Measurements from ENCODE around the gene PRKCZ. TPM values are rescaled to one million over a fixed set of nuclear protein-coding genes. Genes with fewer than 3 reads are reported as not detected.
"Not testable (repeated sequence)": the region's sequence is repeated elsewhere in the genome, so short reads cannot be mapped to it uniquely, and the experiment has no call there.

The PRKCZ gene
- total RNA-seq, 6 experiments from 2014 or later = 0.55 to 1.4 (median 0.95) TPM

- DNase-seq = no peak
Observed at GRCh38 chr1:2110191-2110737, 60.1 kb downstream of the PRKCZ start.

GRCh38 chr1:2110738-2111673 lies 60.8 kb downstream of the PRKCZ start:
- DNase-seq = no peak
- Mint-ChIP-seq H3K36me3 (ENCODE audit: low read depth) (no peaks in the 10 kb centered on the region), H3K9me3 (no peaks in the 10 kb centered on the region), H3K27ac (no peak overlapping the region), H3K4me3 (no peak overlapping the region), H3K4me1 (ENCODE audit: low read depth) (0 out of 2 replicates have a peak, but pooled peaks cover 3% of the 10 kb centered on the region), H3K27me3 (ENCODE audit: insufficient read depth) (peaks cover 34% of the 10 kb centered on the region)
- TF ChIP-seq CTCF (IDR thresholded peaks at IDR 0.05) = no peak

More at GRCh38 chr1:2110191-2110737, 60.1 kb downstream of the PRKCZ start:
- peaks cover 28% of the 10 kb centered on the region for H3K27me3 Mint-ChIP-seq (ENCODE audit: insufficient read depth)
- TF ChIP-seq CTCF (IDR thresholded peaks at IDR 0.05) = no peak
- H3K4me3 Mint-ChIP-seq = no peak overlapping the region
- no peaks in the 10 kb centered on the region for H3K4me1 Mint-ChIP-seq (ENCODE audit: low read depth)
- H3K9me3 Mint-ChIP-seq = no peaks in the 10 kb centered on the region
- no peaks in the 10 kb centered on the region for H3K36me3 Mint-ChIP-seq (ENCODE audit: low read depth)
- H3K27ac Mint-ChIP-seq = no peak overlapping the region

GRCh38 chr1:2111674-2112035 lies 61.4 kb downstream of the PRKCZ start:
- Mint-ChIP-seq H3K27me3 (ENCODE audit: insufficient read depth) (peaks cover 38% of the 10 kb centered on the region), H3K4me1 (ENCODE audit: low read depth) (0 out of 2 replicates have a peak, but pooled peaks cover 5% of the 10 kb centered on the region), H3K9me3 (no peaks in the 10 kb centered on the region), H3K4me3 (no peak overlapping the region), H3K36me3 (ENCODE audit: low read depth) (no peaks in the 10 kb centered on the region), H3K27ac (no peak overlapping the region)
- DNase-seq = no peak
- TF ChIP-seq CTCF (IDR thresholded peaks at IDR 0.05) = no peak

- H3K27me3 Mint-ChIP-seq (ENCODE audit: insufficient read depth) = peaks cover 39% of the 10 kb centered on the region
- TF ChIP-seq CTCF (IDR thresholded peaks at IDR 0.05) = no peak
- H3K9me3 Mint-ChIP-seq = no peaks in the 10 kb centered on the region
- no peak overlapping the region for H3K27ac Mint-ChIP-seq
- no peak for DNase-seq
- H3K36me3 Mint-ChIP-seq (ENCODE audit: low read depth) = no peaks in the 10 kb centered on the region
- H3K4me3 Mint-ChIP-seq = no peak overlapping the region
- H3K4me1 Mint-ChIP-seq (ENCODE audit: low read depth) = 0 out of 2 replicates have a peak, but pooled peaks cover 5% of the 10 kb centered on the region
Observed at GRCh38 chr1:2112280-2112701, 62.1 kb downstream of the PRKCZ start.

GRCh38 chr1:2113620-2114135 lies 63.5 kb downstream of the PRKCZ start:
- Mint-ChIP-seq H3K9me3 (no peaks in the 10 kb centered on the region), H3K27me3 (ENCODE audit: insufficient read depth) (peaks cover 42% of the 10 kb centered on the region), H3K4me3 (no peak overlapping the region), H3K4me1 (ENCODE audit: low read depth) (0 out of 2 replicates have a peak, but pooled peaks cover 5% of the 10 kb centered on the region), H3K27ac (no peak overlapping the region), H3K36me3 (ENCODE audit: low read depth) (no peaks in the 10 kb centered on the region)
- TF ChIP-seq CTCF (IDR thresholded peaks at IDR 0.05) = no peak
- no peak for DNase-seq

- peaks cover 38% of the 10 kb centered on the region for H3K27me3 Mint-ChIP-seq (ENCODE audit: insufficient read depth)
- H3K4me1 Mint-ChIP-seq (ENCODE audit: low read depth); H3K4me3 Mint-ChIP-seq; H3K36me3 Mint-ChIP-seq (ENCODE audit: low read depth); DNase-seq; H3K27ac Mint-ChIP-seq; H3K9me3 Mint-ChIP-seq: not testable (repeated sequence)
Observed at GRCh38 chr1:2114635-2115007, 64.4 kb downstream of the PRKCZ start.

Measured in HFFc6 (cell line).